Coronary artery (tissue), 2 donors: ENCODE data around the gene DIRAS1.
"Not testable (repeated sequence)": the region's sequence is repeated elsewhere in the genome, so short reads cannot be mapped to it uniquely, and the experiment has no call there.

Experiments used
- DNase-seq: peaks from one replicate; pipeline ENCODE4 v3.0.0-alpha.2; 2017; ENCODE audit warnings: low spot score
- H3K27ac ChIP-seq, 2 donors: fragments of 200-600 bp; sonication (generic); one replicate each; pipeline ENCODE4 v1.5.1; 2016 to 2019
- H3K4me3 ChIP-seq: fragments of 200-600 bp; sonication (generic); 2 replicates; pipeline ENCODE4 v1.5.1; 2016; ENCODE audit warnings: mild to moderate bottlenecking, moderate library complexity
- CTCF ChIP-seq: fragments of 200-600 bp; sonication (generic); IDR thresholded peaks from one replicate; pipeline ENCODE4 v1.5.1; 2019; ENCODE audit warnings: antibody characterized with exemption

Gene DIRAS1

GRCh38 chr19:2714531-2715269 lies 6.5 kb downstream of the DIRAS1 start:
- no peak overlapping the region for H3K27ac ChIP-seq
- no peak for TF ChIP-seq CTCF
- DNase-seq = no peak
- no peak overlapping the region for H3K4me3 ChIP-seq

GRCh38 chr19:2714102-2714501 lies 7.1 kb downstream of the DIRAS1 start:
- not testable (repeated sequence) for DNase-seq, H3K4me3 ChIP-seq, H3K27ac ChIP-seq

- H3K27ac ChIP-seq, H3K4me3 ChIP-seq, DNase-seq: not testable (repeated sequence)
Observed at GRCh38 chr19:2713170-2713569, 8.0 kb downstream of the DIRAS1 start.

GRCh38 chr19:2711875-2712205 lies 9.3 kb downstream of the DIRAS1 start:
- TF ChIP-seq CTCF = no peak
- DNase-seq = no peak
- Histone ChIP-seq H3K27ac (no peak overlapping the region), H3K4me3 (no peak overlapping the region)

- Histone ChIP-seq H3K27ac (no peak overlapping the region), H3K4me3 (no peak overlapping the region)
- no peak for TF ChIP-seq CTCF
- DNase-seq = no peak
Observed at GRCh38 chr19:2711172-2711874, 9.8 kb downstream of the DIRAS1 start.

- no peak for DNase-seq
- Histone ChIP-seq H3K27ac (no peak overlapping the region), H3K4me3 (no peak overlapping the region)
- no peak for TF ChIP-seq CTCF
Observed at GRCh38 chr19:2706251-2706650, 14.9 kb downstream of the DIRAS1 start.

- no peak for TF ChIP-seq CTCF
- no peak overlapping the region for H3K4me3 ChIP-seq
- no peak for DNase-seq
- no peak overlapping the region for H3K27ac ChIP-seq
Observed at GRCh38 chr19:2703691-2704216, 17.4 kb downstream of the DIRAS1 start.

- Histone ChIP-seq H3K27ac (no peak overlapping the region), H3K4me3 (peak overlapping the region; percentile 68)
- no peak for DNase-seq
- no peak for TF ChIP-seq CTCF
Observed at GRCh38 chr19:2703077-2703437, 18.1 kb downstream of the DIRAS1 start.
